ENCODE measurements around the gene HMCN2. TPM values are rescaled to one million over a fixed set of nuclear protein-coding genes. Genes with fewer than 3 reads are reported as not detected.

HMCN2 gene
- total RNA-seq, 4 donors from 2014 or later, result 9.1 to 38.6 (median 12.5) TPM

GRCh38 chr9:130402645-130403440 is 137.3 kb downstream of the HMCN2 start:
- Histone ChIP-seq H3K27me3 (no peaks in the 10 kb centered on the region), H3K4me1 (no peaks in the 10 kb centered on the region), H3K27ac (replicated peaks in 1 of 4) (no peak overlapping the region), H3K36me3 (peaks cover 0 to 83% (median 36%) of the 10 kb centered on the region in 4 donors), H3K4me3 (no peak overlapping the region), H3K9me3 (no peaks in the 10 kb centered on the region)
- 85% methylated on average over 27 of the region's 28 CpGs for WGBS
- intact Hi-C loops (cut with DNase I), result no loop called here
- TF ChIP-seq EP300 (IDR thresholded peaks at IDR 0.05) (no peak), POLR2A (IDR thresholded peaks at IDR 0.05; ENCODE audit: low read depth) (no peak), POLR2AphosphoS5 (IDR thresholded peaks at IDR 0.05) (no peak), CTCF (IDR thresholded peaks at IDR 0.05) (no peak)
- no peak for DNase-seq (ENCODE audit: extremely low spot score)

- no peak for DNase-seq (ENCODE audit: extremely low spot score)
- TF ChIP-seq POLR2AphosphoS5 (IDR thresholded peaks at IDR 0.05), result no peak
- no peak for TF ChIP-seq CTCF (IDR thresholded peaks at IDR 0.05)
- no peak for TF ChIP-seq EP300 (IDR thresholded peaks at IDR 0.05)
- TF ChIP-seq POLR2A (IDR thresholded peaks at IDR 0.05; ENCODE audit: low read depth), result no peak
- Histone ChIP-seq H3K27ac (replicated peaks in 1 of 4) (no peak overlapping the region), H3K27me3 (no peaks in the 10 kb centered on the region), H3K9me3 (no peaks in the 10 kb centered on the region), H3K36me3 (peaks cover 0 to 89% (median 33%) of the 10 kb centered on the region in 4 donors), H3K4me3 (no peak overlapping the region), H3K4me1 (peaks cover 0 to 3% (median 0%) of the 10 kb centered on the region in 4 donors)
- intact Hi-C loops (cut with DNase I), result no loop called here
- 93% methylated on average over 12 of the region's 22 CpGs for WGBS
These were observed 140.2 kb downstream of the HMCN2 start for GRCh38 chr9:130405657-130406257.

GRCh38 chr9:130406278-130406895 is 140.8 kb downstream of the HMCN2 start:
- intact Hi-C loops (cut with DNase I), result no loop called here
- TF ChIP-seq CTCF (IDR thresholded peaks at IDR 0.05) (no peak), POLR2AphosphoS5 (IDR thresholded peaks at IDR 0.05) (no peak), EP300 (IDR thresholded peaks at IDR 0.05) (no peak), POLR2A (IDR thresholded peaks at IDR 0.05; ENCODE audit: low read depth) (no peak)
- no peak overlapping the region for H3K27ac ChIP-seq (replicated peaks in 1 of 4)
- no peaks in the 10 kb centered on the region for H3K9me3 ChIP-seq
- no peak overlapping the region for H3K4me3 ChIP-seq
- H3K4me1 ChIP-seq, result peaks cover 0 to 9% (median 3%) of the 10 kb centered on the region in 4 donors
- H3K36me3 ChIP-seq, result peaks cover 0 to 83% (median 31%) of the 10 kb centered on the region in 4 donors
- no peaks in the 10 kb centered on the region for H3K27me3 ChIP-seq
- DNase-seq (ENCODE audit: extremely low spot score), result no peak
- WGBS, result 90% methylated on average over 8 of the region's 10 CpGs

- Histone ChIP-seq H3K27ac (replicated peaks in 1 of 4) (no peak overlapping the region), H3K36me3 (peaks cover 0 to 70% (median 28%) of the 10 kb centered on the region in 4 donors), H3K27me3 (no peaks in the 10 kb centered on the region), H3K4me3 (no peak overlapping the region), H3K9me3 (no peaks in the 10 kb centered on the region), H3K4me1 (peaks cover 0 to 12% (median 8%) of the 10 kb centered on the region in 4 donors)
- intact Hi-C loops (cut with DNase I), result no loop called here
- no peak for DNase-seq (ENCODE audit: extremely low spot score)
- WGBS, result 78% methylated on average over 9 of the region's 9 CpGs
- no peak for TF ChIP-seq CTCF (IDR thresholded peaks at IDR 0.05)
These were observed 142.5 kb downstream of the HMCN2 start for GRCh38 chr9:130407916-130408663.

Data from esophagus muscularis mucosa (tissue), 4 donors.